ENCODE measurements around the gene KIR3DL1. TPM values are rescaled to one million over a fixed set of nuclear protein-coding genes. Genes with fewer than 3 reads are reported as not detected.
"Not testable (repeated sequence)": the region's sequence is repeated elsewhere in the genome, so short reads cannot be mapped to it uniquely, and the experiment has no call there.

KIR3DL1 gene
- total RNA-seq, 2 experiments from 2014 or later, result not detected

GRCh38 chr19:54775830-54776229 is 40.4 kb upstream of the KIR3DL1 start:
- H3K27ac ChIP-seq (ENCODE audit: low read depth, low read length, poor library complexity, severe bottlenecking); H2AFZ ChIP-seq (ENCODE audit: low read length); H3K79me2 ChIP-seq (ENCODE audit: insufficient read depth, low read depth, low read length); BruUV-seq (replicated peaks); H3K4me2 ChIP-seq (ENCODE audit: low read length); H3K9me2 ChIP-seq (ENCODE audit: insufficient read depth, low read length); CTCF ChIA-PET (ENCODE audit: unreplicated experiment); H3K36me3 ChIP-seq (ENCODE audit: insufficient read depth, low read length); POLR2A ChIA-PET; H3K4me1 ChIP-seq (ENCODE audit: insufficient read depth, low read length, poor library complexity, severe bottlenecking); H4K20me1 ChIP-seq (ENCODE audit: insufficient read depth, low read length); DNase-seq (ENCODE audit: low spot score); intact Hi-C loops (cut with micrococcal nuclease; ENCODE audit: unreplicated experiment); H3K4me3 ChIP-seq (ENCODE audit: low read depth, low read length, poor library complexity, severe bottlenecking); H3K9me3 ChIP-seq (ENCODE audit: low read length): not testable (repeated sequence)

GRCh38 chr19:54777851-54778250 is 38.4 kb upstream of the KIR3DL1 start:
- intact Hi-C loops (cut with micrococcal nuclease; ENCODE audit: unreplicated experiment); H3K4me3 ChIP-seq (ENCODE audit: low read depth, low read length, poor library complexity, severe bottlenecking); H3K4me1 ChIP-seq (ENCODE audit: insufficient read depth, low read length, poor library complexity, severe bottlenecking); BruUV-seq (replicated peaks); H4K20me1 ChIP-seq (ENCODE audit: insufficient read depth, low read length); H3K79me2 ChIP-seq (ENCODE audit: insufficient read depth, low read depth, low read length); H2AFZ ChIP-seq (ENCODE audit: low read length); H3K9me2 ChIP-seq (ENCODE audit: insufficient read depth, low read length); DNase-seq (ENCODE audit: low spot score); H3K4me2 ChIP-seq (ENCODE audit: low read length); H3K36me3 ChIP-seq (ENCODE audit: insufficient read depth, low read length); H3K9me3 ChIP-seq (ENCODE audit: low read length); CTCF ChIA-PET (ENCODE audit: unreplicated experiment); H3K27ac ChIP-seq (ENCODE audit: low read depth, low read length, poor library complexity, severe bottlenecking); POLR2A ChIA-PET: not testable (repeated sequence)

GRCh38 chr19:54778896-54779295 is 37.4 kb upstream of the KIR3DL1 start:
- H4K20me1 ChIP-seq (ENCODE audit: insufficient read depth, low read length); intact Hi-C loops (cut with micrococcal nuclease; ENCODE audit: unreplicated experiment); H3K79me2 ChIP-seq (ENCODE audit: insufficient read depth, low read depth, low read length); H3K9me2 ChIP-seq (ENCODE audit: insufficient read depth, low read length); H3K4me1 ChIP-seq (ENCODE audit: insufficient read depth, low read length, poor library complexity, severe bottlenecking); H3K36me3 ChIP-seq (ENCODE audit: insufficient read depth, low read length); H3K27ac ChIP-seq (ENCODE audit: low read depth, low read length, poor library complexity, severe bottlenecking); H3K9me3 ChIP-seq (ENCODE audit: low read length); H3K4me3 ChIP-seq (ENCODE audit: low read depth, low read length, poor library complexity, severe bottlenecking); CTCF ChIA-PET (ENCODE audit: unreplicated experiment); DNase-seq (ENCODE audit: low spot score); H3K4me2 ChIP-seq (ENCODE audit: low read length); POLR2A ChIA-PET; BruUV-seq (replicated peaks); H2AFZ ChIP-seq (ENCODE audit: low read length): not testable (repeated sequence)

GRCh38 chr19:54782916-54783315 is 33.4 kb upstream of the KIR3DL1 start:
- DNase-seq (ENCODE audit: low spot score); H3K4me1 ChIP-seq (ENCODE audit: insufficient read depth, low read length, poor library complexity, severe bottlenecking); BruUV-seq (replicated peaks); H3K4me3 ChIP-seq (ENCODE audit: low read depth, low read length, poor library complexity, severe bottlenecking); H2AFZ ChIP-seq (ENCODE audit: low read length); H3K4me2 ChIP-seq (ENCODE audit: low read length); H3K9me2 ChIP-seq (ENCODE audit: insufficient read depth, low read length); POLR2A ChIA-PET; H3K36me3 ChIP-seq (ENCODE audit: insufficient read depth, low read length); H3K27ac ChIP-seq (ENCODE audit: low read depth, low read length, poor library complexity, severe bottlenecking); intact Hi-C loops (cut with micrococcal nuclease; ENCODE audit: unreplicated experiment); CTCF ChIA-PET (ENCODE audit: unreplicated experiment); H3K9me3 ChIP-seq (ENCODE audit: low read length); H3K79me2 ChIP-seq (ENCODE audit: insufficient read depth, low read depth, low read length); H4K20me1 ChIP-seq (ENCODE audit: insufficient read depth, low read length): not testable (repeated sequence)

GRCh38 chr19:54786091-54786723 is 30.1 kb upstream of the KIR3DL1 start:
- CTCF ChIA-PET (ENCODE audit: unreplicated experiment); H3K9me3 ChIP-seq (ENCODE audit: low read length); H2AFZ ChIP-seq (ENCODE audit: low read length); H3K27ac ChIP-seq (ENCODE audit: low read depth, low read length, poor library complexity, severe bottlenecking); H3K36me3 ChIP-seq (ENCODE audit: insufficient read depth, low read length); H4K20me1 ChIP-seq (ENCODE audit: insufficient read depth, low read length); BruUV-seq (replicated peaks); POLR2A ChIA-PET; H3K4me3 ChIP-seq (ENCODE audit: low read depth, low read length, poor library complexity, severe bottlenecking); DNase-seq (ENCODE audit: low spot score); intact Hi-C loops (cut with micrococcal nuclease; ENCODE audit: unreplicated experiment); H3K79me2 ChIP-seq (ENCODE audit: insufficient read depth, low read depth, low read length); H3K4me1 ChIP-seq (ENCODE audit: insufficient read depth, low read length, poor library complexity, severe bottlenecking); H3K9me2 ChIP-seq (ENCODE audit: insufficient read depth, low read length); H3K4me2 ChIP-seq (ENCODE audit: low read length): not testable (repeated sequence)

GRCh38 chr19:54788154-54788553 is 28.1 kb upstream of the KIR3DL1 start:
- H4K20me1 ChIP-seq (ENCODE audit: insufficient read depth, low read length); H3K36me3 ChIP-seq (ENCODE audit: insufficient read depth, low read length); H3K27ac ChIP-seq (ENCODE audit: low read depth, low read length, poor library complexity, severe bottlenecking); DNase-seq (ENCODE audit: low spot score); POLR2A ChIA-PET; H2AFZ ChIP-seq (ENCODE audit: low read length); H3K79me2 ChIP-seq (ENCODE audit: insufficient read depth, low read depth, low read length); H3K9me2 ChIP-seq (ENCODE audit: insufficient read depth, low read length); H3K9me3 ChIP-seq (ENCODE audit: low read length); CTCF ChIA-PET (ENCODE audit: unreplicated experiment); intact Hi-C loops (cut with micrococcal nuclease; ENCODE audit: unreplicated experiment); H3K4me1 ChIP-seq (ENCODE audit: insufficient read depth, low read length, poor library complexity, severe bottlenecking); BruUV-seq (replicated peaks); H3K4me2 ChIP-seq (ENCODE audit: low read length); H3K4me3 ChIP-seq (ENCODE audit: low read depth, low read length, poor library complexity, severe bottlenecking): not testable (repeated sequence)
